GM21717 (cell line): ENCODE data around the gene CAMSAP1.

ENCODE experiments used
- ATAC-seq: cut with Tn5 transposase; IDR thresholded peaks from one replicate; pipeline ENCODE4 v1.9.1; 2021; ENCODE audit warnings: mild to moderate bottlenecking, moderate library complexity; ENCODE audit not compliant: unreplicated experiment

CAMSAP1 gene

GRCh38 chr9:135840539-135840938 is 66.8 kb downstream of the CAMSAP1 start:
- ATAC-seq, result no peak

DNA sequence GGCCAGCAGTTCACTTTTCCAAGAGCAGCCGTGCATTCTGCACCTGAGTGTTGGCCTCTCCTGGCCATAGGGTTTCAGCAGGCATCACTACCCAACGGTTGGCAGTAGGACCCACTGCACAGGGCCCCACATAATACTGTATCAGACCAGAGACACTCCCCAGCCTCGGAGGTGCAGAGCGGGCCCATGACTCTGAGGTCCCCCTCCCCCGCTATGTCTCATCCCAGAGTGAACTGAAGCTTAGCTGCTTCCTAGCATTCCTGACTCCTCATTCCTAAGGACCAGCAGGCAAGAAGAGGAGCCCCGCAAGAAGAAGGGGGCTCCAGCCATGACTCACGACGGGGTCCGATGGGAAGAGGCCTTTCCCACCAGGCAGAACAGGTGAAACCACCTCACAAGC is 67.2 kb downstream of the CAMSAP1 start:
- ATAC-seq, result no peak

DNA sequence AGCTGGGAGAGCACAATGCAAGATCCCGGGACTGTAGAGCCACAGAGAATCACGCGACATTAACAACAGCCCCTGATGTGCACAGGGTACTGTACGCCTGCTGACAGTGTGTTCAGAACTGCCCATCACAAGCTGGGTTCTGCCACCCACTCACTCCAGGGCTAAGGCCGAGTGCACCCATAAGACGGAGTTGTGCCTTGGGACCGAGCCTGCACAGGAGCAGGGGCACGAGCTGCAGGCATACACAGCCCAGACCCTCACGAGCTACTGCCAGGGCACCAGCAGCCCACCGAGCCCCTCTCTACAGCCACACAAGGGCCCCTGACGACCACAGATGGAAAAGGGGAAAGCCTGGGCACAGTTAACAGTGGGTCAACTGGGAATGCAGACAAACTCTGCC is 67.8 kb downstream of the CAMSAP1 start:
- no peak for ATAC-seq

- ATAC-seq, result no peak
Observed at GRCh38 chr9:135835131-135835530, 72.2 kb downstream of the CAMSAP1 start.

GRCh38 chr9:135833864-135834263 is 73.5 kb downstream of the CAMSAP1 start:
- no peak for ATAC-seq

- no peak for ATAC-seq
Observed at GRCh38 chr9:135830496-135830895, 76.8 kb downstream of the CAMSAP1 start.

DNA sequence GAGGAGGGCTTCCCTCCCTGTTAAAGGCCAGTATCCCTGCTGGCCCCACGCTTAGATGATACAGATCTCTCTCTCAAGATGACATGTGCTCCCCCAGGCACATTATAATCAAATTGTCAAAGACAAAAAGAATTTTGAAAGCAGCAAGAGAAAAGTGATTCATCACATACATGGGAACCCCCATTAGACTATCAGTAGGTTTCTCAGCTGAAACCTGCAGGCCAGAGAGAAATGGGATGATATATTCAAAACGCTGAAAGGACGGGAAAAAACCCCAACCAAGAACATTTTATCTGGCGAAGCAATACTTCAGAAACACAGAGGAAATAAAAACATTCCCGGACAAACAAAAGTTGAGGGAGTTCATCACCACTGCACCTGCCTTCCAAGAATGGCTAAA is 78.7 kb downstream of the CAMSAP1 start:
- no peak for ATAC-seq

GRCh38 chr9:135827866-135828580 is 79.3 kb downstream of the CAMSAP1 start:
- ATAC-seq, result no peak

DNA sequence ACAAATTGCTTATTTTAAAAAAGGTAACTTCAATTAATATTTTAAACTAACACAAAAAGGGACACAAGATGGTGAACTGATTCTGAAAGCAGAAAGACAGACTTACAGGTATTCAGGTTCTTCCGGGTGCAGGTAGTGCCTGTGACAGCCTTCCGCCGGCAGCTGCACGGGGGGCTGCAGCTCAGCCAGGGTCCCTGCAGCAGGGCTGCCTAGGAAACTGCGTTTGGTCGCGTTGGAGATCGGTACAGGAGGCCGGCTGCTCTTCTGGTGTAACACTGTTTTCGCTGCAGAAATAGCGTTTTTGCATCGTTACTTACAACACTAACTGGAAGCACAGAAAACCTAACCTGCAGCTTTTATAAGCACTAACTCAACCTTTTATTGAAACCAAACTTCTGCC is 80.0 kb downstream of the CAMSAP1 start:
- no peak for ATAC-seq

- ATAC-seq, result no peak
Observed at GRCh38 chr9:135826188-135826545, 81.2 kb downstream of the CAMSAP1 start.

DNA sequence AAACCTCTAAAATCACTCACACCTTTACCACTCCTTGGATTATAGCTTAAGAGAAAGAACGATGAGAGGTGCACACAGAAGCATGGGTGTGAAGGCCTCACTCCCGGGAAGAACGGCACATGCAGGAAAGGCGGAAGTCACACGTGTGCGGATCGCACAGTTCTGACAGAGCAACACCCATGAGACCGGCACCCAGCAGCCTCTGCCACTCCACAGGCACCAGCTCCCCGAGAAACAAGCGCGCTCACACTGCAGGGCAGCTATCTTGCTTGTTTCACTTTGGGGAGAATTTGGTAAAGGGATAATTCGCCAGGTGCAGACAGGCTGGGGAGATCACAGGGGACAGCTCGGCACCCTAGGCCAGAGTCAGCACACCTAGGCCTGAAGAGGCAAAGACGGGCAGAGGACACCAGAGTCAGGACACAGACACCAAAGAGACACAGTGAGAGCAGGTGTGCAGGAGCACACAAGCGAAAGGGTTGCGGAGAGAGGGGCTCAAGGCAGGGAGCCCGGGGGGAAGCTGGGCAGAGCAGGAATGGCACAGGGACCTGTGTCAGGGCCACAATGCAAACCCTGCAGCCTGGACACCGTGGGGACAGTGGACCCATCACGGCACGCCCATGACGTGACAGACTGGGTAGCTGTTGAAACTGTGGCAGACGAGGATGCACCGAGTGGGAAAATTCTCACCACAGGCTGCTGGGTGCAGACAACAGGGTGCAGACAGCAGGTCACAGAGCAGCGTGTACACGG is 81.7 kb downstream of the CAMSAP1 start:
- no peak for ATAC-seq

DNA sequence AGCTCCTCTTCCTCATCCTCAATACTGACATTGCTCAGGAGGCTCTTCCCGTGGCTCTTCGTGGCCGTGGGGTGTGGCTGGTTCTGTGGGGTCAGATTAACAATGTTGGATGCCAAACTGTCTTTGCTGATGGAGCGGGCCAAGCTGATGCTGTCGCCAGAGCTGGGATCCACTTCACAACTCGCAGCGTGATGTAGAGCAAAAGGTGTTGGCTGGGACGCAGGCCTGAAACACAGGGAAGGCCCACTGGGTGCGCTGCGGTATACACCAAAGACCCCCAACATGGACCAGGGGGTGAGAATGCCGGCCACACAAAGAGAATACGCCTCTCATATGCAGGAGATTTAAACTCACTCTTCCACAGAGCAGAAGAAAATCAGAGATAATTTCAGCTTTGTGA is 84.3 kb downstream of the CAMSAP1 start:
- ATAC-seq, result no peak

- ATAC-seq, result no peak
Observed at GRCh38 chr9:135822374-135822755, 85.0 kb downstream of the CAMSAP1 start.

DNA sequence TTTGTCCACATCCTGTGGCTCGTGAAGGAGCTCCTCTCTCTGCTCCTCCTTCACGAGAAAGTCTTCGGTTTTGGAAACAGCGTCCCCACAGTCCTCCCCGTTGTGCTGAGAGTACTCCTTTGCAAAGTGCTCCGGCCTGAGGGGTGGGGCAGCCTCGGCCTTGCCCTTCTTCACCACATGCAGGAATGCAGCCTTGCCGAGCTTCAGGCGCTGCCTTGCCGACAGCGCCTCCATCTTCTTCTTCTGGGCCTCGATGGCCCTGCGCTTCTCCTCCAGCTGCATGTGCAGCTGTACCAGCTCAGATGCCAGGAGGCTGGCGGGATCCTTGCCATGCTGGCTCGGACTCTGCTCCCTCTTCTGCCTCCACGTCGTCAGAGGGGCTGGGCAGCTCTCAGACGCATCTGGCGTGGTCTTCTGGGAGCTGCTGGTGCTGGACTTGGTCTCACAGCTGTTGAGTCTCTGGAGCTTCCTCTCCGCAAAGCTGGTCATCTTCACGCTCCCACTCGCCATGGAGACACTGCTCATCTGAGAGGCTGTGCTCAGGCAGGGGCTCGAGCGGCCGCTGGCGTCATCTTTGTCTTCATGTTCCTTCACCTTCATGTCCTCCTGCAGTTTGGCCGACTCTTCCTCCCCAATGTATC is 85.5 kb downstream of the CAMSAP1 start:
- no peak for ATAC-seq

GRCh38 chr9:135821116-135821515 is 86.2 kb downstream of the CAMSAP1 start:
- no peak for ATAC-seq

DNA sequence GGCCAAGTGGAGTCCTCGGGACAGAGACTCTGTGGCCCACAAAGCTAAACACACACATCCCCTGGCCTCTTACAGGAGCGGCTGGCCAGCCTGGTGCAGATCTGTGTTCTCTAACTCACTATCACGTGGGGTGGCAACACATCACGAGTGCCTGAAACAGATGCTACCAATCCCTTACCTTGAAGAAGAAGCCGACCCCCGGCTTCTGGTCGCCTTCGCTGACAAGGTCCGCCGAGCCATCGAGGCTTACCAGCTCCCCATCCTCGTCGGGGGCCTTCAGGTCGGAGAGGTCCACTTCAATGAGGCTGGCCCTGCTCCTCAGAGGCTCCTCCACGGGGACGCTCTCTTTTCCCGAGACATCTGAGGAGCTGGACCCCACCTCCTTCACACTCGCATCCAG is 86.7 kb downstream of the CAMSAP1 start:
- ATAC-seq, result no peak

GRCh38 chr9:135819905-135820304 is 87.4 kb downstream of the CAMSAP1 start:
- ATAC-seq, result no peak

GRCh38 chr9:135818718-135819475 is 88.4 kb downstream of the CAMSAP1 start:
- ATAC-seq, result no peak

DNA sequence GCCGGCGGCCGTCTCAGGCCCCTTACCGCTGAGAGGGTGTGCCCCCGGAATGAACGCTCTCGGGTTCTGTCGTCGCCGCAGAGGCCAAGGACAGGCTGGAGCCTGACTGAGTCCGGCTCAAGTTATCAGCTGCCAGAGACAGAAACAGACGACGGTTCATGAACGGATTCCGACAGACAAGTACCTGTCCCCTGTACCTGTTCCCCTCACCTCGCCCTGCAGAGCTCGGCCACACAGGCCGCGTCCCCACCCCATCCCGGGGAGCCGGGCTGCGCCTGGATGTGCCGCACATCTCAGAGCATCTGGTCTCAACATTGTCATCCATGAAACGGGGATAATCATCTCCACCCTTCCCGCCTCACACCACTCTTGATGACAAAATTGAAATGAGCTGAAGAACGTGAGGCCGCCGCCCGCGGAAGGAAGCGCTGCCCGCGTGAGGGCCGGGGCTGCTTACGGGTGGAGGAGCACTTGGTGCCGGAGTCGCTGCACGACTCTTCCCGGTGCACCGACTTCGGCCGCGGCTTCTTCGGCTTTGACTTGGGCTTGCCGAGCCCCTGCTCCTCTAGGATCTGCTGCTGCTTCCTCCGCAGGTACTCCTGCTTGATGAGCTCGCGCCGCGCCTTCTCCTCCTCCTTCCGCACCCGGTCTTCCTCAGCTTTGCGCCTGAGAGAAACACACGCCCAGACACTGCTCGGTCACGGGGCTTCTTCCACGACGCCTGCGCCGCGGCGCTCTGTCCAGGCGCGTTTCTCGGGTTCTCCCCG is 89.2 kb downstream of the CAMSAP1 start:
- no peak for ATAC-seq

DNA sequence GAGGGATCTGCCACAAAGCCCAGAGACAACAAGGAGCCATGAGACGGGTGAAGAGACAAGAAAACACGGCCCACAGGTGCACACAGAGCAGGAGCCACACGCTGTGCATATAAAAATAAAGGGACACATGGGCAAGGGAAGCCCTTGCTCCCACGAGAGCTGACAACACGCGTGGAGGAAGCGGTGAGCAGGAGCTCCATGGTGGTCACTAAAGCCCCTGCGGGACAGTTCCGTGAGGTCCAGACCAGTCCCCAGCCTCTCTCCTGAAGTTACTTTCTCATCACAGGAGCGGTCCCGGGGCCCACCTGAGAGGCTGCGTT is 90.7 kb downstream of the CAMSAP1 start:
- ATAC-seq, result no peak
